Vagina (tissue), 2 donors: Measurements from ENCODE around the gene WDFY1. TPM values are rescaled to one million over a fixed set of nuclear protein-coding genes. Genes with fewer than 3 reads are reported as not detected.

Experiments used
- DNase-seq, 2 donors: peaks; one replicate each; pipeline ENCODE4 v3.0.0-alpha.2; 2017; ENCODE audit errors: extremely low spot score in 2 of 2
- H3K27ac ChIP-seq: fragments of 200-600 bp; sonication (generic); one replicate; pipeline ENCODE4 v1.5.1; 2019
- H3K27me3 ChIP-seq: fragments of 200-600 bp; sonication (generic); one replicate; pipeline ENCODE4 v1.5.1; 2019
- H3K36me3 ChIP-seq, 2 donors: fragments of 200-600 bp; sonication (generic); one replicate each; pipeline ENCODE4 v1.5.1; 2017 to 2019
- H3K4me1 ChIP-seq: fragments of 200-600 bp; sonication (generic); one replicate; pipeline ENCODE4 v1.5.1; 2019
- H3K4me3 ChIP-seq, 2 donors: fragments of 200-600 bp; sonication (generic); 1 replicate in 1 of 2; 2 replicates in 1 of 2; pipeline ENCODE4 v1.5.1; 2016 to 2019
- H3K9me3 ChIP-seq: fragments of 200-600 bp; sonication (generic); one replicate; pipeline ENCODE4 v1.5.1; 2019
- CTCF ChIP-seq, 3 experiments: fragments of 450-650 bp in 2 of 3; fragments of 200-600 bp in 1 of 3; sonication (generic) in 1 of 3; IDR thresholded peaks; one replicate each; pipeline ENCODE4 v1.5.1; 2017 to 2019; ENCODE audit warnings: antibody characterized with exemption in 3 of 3, mild to moderate bottlenecking in 2 of 3, moderate library complexity in 2 of 3
- POLR2A ChIP-seq, 2 donors: fragments of 450-650 bp; IDR thresholded peaks; one replicate each; pipeline ENCODE4 v1.6.1; 2017; ENCODE audit warnings: antibody characterized with exemption in 2 of 2, mild to moderate bottlenecking in 2 of 2, moderate library complexity in 2 of 2
- POLR2AphosphoS5 ChIP-seq, 2 donors: sonication (generic); formaldehyde crosslinking; IDR thresholded peaks; one replicate each; pipeline ENCODE4 v1.9.0; 2017; ENCODE audit warnings: antibody characterized with exemption in 2 of 2, mild to moderate bottlenecking in 2 of 2, low read depth in 1 of 2; ENCODE audit not compliant: insufficient read depth in 1 of 2
- intact Hi-C: fragments of 100-400 bp; cut with DNase I; formaldehyde crosslinking; loops from one replicate; pipeline ENCODE4 v1.15.1; 2023
- total RNA-seq: library from RNA; depleted of rRNA; stranded (reverse); fragments of >200 nt; gene quantifications from one replicate; pipeline ENCODE4 v1.2.3, GENCODE V29; 2016

Gene WDFY1
- total RNA-seq, 1 donor from 2014 or later: 44.2 TPM

- DNase-seq: no peak
- Histone ChIP-seq H3K9me3 (no peaks in the 10 kb centered on the region), H3K4me3 (no peak overlapping the region), H3K4me1 (no peaks in the 10 kb centered on the region), H3K27me3 (no peaks in the 10 kb centered on the region), H3K27ac (no peak overlapping the region), H3K36me3 (no peaks in the 10 kb centered on the region)
- intact Hi-C loops: no loop called here
- TF ChIP-seq POLR2AphosphoS5 (IDR thresholded peaks at IDR 0.05; ENCODE audit: insufficient read depth in 1 of 2, low read depth in 1 of 2) (no peak), CTCF (IDR thresholded peaks at IDR 0.05) (no peak), POLR2A (IDR thresholded peaks at IDR 0.05) (no peak)
These were observed 80.0 kb downstream of the WDFY1 start for GRCh38 chr2:223865124-223865523.

- H3K27ac ChIP-seq: no peak overlapping the region
- H3K9me3 ChIP-seq: no peaks in the 10 kb centered on the region
- no peaks in the 10 kb centered on the region for H3K36me3 ChIP-seq
- no peak for DNase-seq
- no peaks in the 10 kb centered on the region for H3K4me1 ChIP-seq
- no peaks in the 10 kb centered on the region for H3K27me3 ChIP-seq
- H3K4me3 ChIP-seq: no peak overlapping the region
- TF ChIP-seq POLR2AphosphoS5 (IDR thresholded peaks at IDR 0.05; ENCODE audit: insufficient read depth in 1 of 2, low read depth in 1 of 2) (no peak), CTCF (IDR thresholded peaks at IDR 0.05) (no peak), POLR2A (IDR thresholded peaks at IDR 0.05) (no peak)
- intact Hi-C loops: no loop called here
These were observed 81.6 kb downstream of the WDFY1 start for GRCh38 chr2:223863491-223863890.

- H3K9me3 ChIP-seq: no peaks in the 10 kb centered on the region
- DNase-seq: no peak
- no peaks in the 10 kb centered on the region for H3K36me3 ChIP-seq
- intact Hi-C loops: no loop called here
- no peak overlapping the region for H3K27ac ChIP-seq
- no peak overlapping the region for H3K4me3 ChIP-seq
- H3K27me3 ChIP-seq: no peaks in the 10 kb centered on the region
- TF ChIP-seq POLR2A (IDR thresholded peaks at IDR 0.05) (no peak), POLR2AphosphoS5 (IDR thresholded peaks at IDR 0.05; ENCODE audit: insufficient read depth in 1 of 2, low read depth in 1 of 2) (no peak), CTCF (IDR thresholded peaks at IDR 0.05) (no peak)
- H3K4me1 ChIP-seq: no peaks in the 10 kb centered on the region
These were observed 84.1 kb downstream of the WDFY1 start for GRCh38 chr2:223860809-223861738.

GRCh38 chr2:223859070-223859469 lies 86.1 kb downstream of the WDFY1 start:
- DNase-seq: no peak
- Histone ChIP-seq H3K4me1 (no peaks in the 10 kb centered on the region), H3K4me3 (no peak overlapping the region), H3K27ac (no peak overlapping the region), H3K9me3 (no peaks in the 10 kb centered on the region), H3K36me3 (no peaks in the 10 kb centered on the region), H3K27me3 (no peaks in the 10 kb centered on the region)
- TF ChIP-seq POLR2AphosphoS5 (IDR thresholded peaks at IDR 0.05; ENCODE audit: insufficient read depth in 1 of 2, low read depth in 1 of 2) (no peak), POLR2A (IDR thresholded peaks at IDR 0.05) (no peak), CTCF (IDR thresholded peaks at IDR 0.05) (no peak)
- intact Hi-C loops: no loop called here

- H3K9me3 ChIP-seq: no peaks in the 10 kb centered on the region
- no peaks in the 10 kb centered on the region for H3K27me3 ChIP-seq
- TF ChIP-seq POLR2AphosphoS5 (IDR thresholded peaks at IDR 0.05; ENCODE audit: insufficient read depth in 1 of 2, low read depth in 1 of 2) (no peak), CTCF (IDR thresholded peaks at IDR 0.05) (no peak), POLR2A (IDR thresholded peaks at IDR 0.05) (no peak)
- no peaks in the 10 kb centered on the region for H3K36me3 ChIP-seq
- intact Hi-C loops: no loop called here
- H3K27ac ChIP-seq: no peak overlapping the region
- DNase-seq: no peak
- no peak overlapping the region for H3K4me3 ChIP-seq
- H3K4me1 ChIP-seq: no peaks in the 10 kb centered on the region
These were observed 88.6 kb downstream of the WDFY1 start for GRCh38 chr2:223856584-223856983.
